OCI-M2 (cell line): ENCODE measurements around the gene NFIX.
A peak's percentile ranks its signal among the peaks of the same experiment; 100 is the strongest.

Experiments
- DNase-seq: peaks from one replicate; lab custom pipeline; 2025; ENCODE audit not compliant: unreplicated experiment; lab: John Stamatoyannopoulos, UW

NFIX gene

DNA sequence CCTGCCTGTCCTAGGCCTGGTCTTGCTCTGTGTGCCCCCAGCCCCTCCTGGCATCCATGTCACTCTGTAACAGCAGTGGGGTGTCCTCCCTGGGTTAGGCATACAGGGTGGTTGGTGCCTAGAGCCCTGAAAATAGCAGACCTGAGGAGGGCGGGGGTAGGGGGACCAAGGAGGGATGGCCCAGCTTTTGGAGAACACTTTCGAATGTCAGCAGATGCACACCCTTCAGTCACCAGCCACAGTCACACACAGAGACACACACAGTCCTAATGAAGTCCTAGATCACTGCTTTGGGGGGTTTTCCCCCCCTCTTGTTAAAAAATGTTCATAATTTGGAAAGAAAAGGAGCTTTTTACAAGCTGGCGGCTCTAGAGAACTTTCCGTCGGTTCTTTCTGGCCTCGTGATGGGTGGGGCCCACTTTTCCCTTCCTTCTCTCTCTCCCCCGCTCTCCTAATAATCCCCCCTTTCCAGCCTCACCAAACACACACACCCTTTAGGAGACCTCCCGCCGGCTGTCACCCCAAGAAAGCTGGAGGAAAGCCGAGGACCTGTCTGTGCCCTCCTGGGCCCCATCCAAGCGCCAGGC, 59.4 kb downstream of the NFIX start:
- no peak for DNase-seq

- DNase-seq: no peak
Observed at GRCh38 chr19:13055213-13056051, 60.2 kb downstream of the NFIX start.

- DNase-seq: no peak
Observed at GRCh38 chr19:13056052-13056660, 60.9 kb downstream of the NFIX start.

- no peak for DNase-seq
Observed at GRCh38 chr19:13057147-13057572, 61.9 kb downstream of the NFIX start.

- no peak for DNase-seq
Observed at GRCh38 chr19:13057744-13058143, 62.5 kb downstream of the NFIX start.

- no peak for DNase-seq
Observed at GRCh38 chr19:13058951-13059660, 63.8 kb downstream of the NFIX start.

DNA sequence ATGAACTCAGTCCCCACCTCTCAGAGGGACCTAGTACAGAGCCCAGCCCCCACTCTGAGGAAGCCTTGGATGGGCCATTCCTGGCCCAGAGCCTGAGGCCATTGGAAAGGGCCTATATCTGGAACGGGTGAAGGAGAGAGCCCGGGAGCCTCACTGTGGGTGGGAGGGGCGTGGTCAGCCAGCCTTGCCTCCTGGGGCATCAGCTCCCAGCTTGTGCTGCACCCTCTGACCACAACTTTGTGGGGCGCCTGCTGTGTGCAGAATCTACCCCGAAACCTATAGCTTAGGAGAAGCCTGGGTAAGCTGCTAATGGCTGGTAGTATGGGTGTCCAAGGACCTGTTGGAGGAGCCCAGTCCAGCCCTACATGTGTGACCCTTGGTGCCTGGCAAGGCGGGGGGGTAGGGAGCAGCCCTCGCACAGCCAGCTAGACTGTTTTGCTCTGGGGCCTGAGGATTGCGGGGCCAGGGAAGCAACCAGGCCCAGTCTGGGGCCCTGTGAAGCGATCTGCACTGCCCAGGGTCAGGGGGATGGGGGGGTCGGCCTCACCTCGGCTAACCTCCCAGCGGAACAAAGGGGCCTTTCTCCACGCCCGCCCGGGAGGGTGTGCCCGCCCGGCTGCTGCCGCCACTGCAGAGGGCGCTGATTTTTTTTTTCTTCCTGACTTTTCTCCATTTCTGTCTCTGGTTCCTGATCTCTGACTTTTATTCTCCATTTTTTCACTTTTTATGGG, 65.1 kb downstream of the NFIX start:
- DNase-seq: no peak

- peak; percentile 65 for DNase-seq
Observed at GRCh38 chr19:13060964-13061927, 66.0 kb downstream of the NFIX start.

DNA sequence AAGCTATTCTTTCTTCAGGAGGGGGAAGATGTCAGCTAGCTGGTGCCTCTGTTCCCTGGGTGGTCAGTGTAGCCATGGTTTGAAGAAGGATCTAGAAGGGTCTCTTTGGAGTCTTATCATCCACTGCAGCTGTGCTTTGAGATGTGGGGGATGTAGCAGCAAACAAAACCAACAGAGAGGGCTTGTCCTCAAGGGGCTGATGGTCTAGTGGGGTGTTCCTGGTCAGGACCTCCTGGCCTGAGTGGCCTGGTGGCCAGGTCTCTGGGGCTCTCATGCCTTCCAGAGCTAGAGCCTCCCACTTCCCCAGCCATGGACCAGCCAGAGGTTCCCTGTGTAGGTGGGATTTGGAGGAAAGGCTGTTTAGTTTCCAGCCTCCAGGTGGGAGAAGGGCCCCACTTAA, 67.0 kb downstream of the NFIX start:
- no peak for DNase-seq

- DNase-seq: no peak
Observed at GRCh38 chr19:13063461-13064091, 68.3 kb downstream of the NFIX start.

- no peak for DNase-seq
Observed at GRCh38 chr19:13064092-13064489, 68.8 kb downstream of the NFIX start.

- no peak for DNase-seq
Observed at GRCh38 chr19:13066226-13066625, 71.0 kb downstream of the NFIX start.

DNA sequence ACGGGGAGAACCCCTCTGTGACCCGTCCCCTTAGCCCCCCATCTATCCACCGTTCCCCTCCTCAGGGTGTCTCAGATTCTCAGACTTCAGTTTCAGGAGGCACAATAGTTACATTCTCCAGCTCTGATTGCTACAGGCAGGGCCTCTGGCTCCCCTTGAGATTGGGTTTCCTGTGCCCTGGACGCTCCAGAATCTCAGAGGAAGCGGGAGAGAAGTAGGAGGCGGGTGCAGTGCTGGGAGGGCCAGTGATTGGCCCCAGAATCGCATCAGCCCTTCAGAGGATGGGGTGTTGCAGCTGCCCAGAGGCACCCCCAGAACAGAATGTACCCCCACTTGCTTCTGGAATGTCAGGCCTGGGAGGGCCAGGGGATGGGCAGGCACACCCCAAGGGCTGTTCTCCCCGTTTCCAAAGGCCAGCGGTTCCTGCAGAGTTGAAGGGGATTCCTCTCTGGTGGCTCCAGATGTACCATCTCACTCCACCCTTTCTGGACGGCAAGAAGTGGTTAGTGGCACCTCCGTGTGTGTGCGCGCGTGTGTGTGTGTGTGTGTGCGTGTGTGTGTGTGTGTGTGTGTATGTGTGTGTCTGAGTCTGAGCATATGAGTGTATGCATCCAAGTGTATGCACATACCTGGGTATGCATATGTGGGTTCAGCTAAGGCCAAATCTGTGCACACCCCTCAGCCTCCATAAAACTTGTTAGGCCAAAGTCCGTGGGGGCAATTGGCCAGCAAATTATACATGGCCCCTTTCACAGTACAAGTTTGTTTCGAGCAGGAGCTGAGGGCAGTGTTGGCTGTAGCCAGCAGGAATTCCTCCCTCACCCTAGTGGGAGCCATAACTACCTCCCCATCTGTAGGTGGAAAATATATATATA, 71.9 kb downstream of the NFIX start:
- DNase-seq: no peak

- DNase-seq: no peak
Observed at GRCh38 chr19:13068085-13068846, 73.0 kb downstream of the NFIX start.

DNA sequence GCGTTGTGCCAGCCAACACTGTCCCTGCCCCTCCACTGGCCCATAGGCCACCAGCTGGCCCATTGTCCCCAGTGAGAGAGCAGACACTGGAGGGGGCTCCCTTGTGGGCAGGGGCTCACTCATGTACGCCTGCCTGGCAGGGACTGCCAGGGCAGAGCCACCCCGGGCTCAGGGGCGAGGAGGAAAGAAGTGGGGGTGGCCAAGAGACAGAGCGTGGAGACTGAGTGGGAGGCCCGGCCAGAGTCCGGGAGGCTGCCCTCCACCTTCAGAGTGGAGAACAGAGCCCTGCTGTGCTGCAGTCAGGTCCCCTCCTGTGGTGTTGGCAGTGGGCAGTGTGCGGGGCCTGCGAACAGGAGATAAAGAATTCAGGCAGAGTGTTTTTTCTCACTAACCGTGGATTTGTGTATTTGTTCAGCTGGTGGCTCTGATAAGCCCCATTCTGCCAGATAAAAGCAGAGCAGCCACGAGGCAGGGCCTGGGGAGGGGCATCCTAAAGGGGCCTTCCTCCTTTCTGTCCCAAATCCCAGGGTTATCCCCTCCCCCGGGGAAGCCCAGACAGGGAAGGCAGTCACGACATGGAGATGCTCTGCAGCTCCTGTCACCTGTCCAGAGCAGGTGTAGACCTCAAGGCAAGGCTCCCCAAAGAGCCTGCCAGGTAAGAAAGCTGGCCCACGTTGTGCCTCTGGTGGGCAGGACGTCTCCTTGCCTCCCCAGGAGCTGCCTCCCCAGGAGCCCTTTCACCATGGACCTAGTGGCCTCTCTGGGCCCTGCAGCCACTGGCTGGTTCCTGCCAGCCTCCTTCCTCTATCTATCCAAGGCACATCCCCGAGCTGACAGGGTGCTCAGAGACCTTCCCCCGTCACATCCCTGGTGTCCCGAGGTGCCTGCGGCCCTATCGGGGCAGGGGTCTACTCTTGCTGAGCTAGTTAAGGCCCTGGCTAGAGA, 74.4 kb downstream of the NFIX start:
- DNase-seq: peak; percentile 52

DNA sequence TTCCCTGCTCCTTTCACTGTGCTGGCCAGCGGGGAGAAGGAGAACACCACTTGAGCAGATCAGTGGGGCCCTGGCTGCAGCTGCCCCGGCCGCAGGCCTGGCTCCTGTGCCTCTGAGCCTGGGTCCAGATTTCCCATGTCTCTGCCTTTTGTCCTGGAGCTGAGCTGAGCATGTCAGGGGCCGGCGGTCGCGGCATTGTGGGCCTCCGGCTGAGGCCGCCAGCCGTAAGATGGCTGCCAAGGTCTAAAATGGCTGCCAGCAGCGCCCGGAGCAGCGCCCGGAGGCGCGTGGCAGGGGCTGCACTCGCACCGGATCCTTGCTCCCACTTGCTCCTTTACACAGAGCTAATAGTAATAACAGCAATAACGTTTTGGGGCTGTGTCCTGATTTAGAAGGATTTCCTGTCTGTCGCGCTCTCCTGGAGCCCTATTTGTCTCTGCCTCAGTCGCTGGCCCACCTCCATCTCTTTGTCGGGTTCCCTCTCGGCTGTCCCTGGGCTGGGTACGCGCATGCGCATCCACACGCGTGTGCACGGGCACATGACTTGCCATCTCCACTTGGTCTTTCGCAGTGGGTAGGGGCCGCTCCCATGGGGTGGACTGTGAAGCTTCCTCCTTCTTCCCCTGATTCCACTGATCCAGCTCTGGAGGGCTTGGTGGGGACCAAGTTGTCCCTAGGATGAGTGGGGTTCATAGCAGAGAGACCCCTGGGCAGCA, 75.3 kb downstream of the NFIX start:
- DNase-seq: no peak
